ENCODE results near the gene EMC10. TPM values are rescaled to one million over a fixed set of nuclear protein-coding genes. Genes with fewer than 3 reads are reported as not detected.

EMC10 gene
- total RNA-seq, 1 experiment from 2014 or later, result 109 TPM

GRCh38 chr19:50516964-50517703 lies 40.8 kb downstream of the EMC10 start:
- no peak overlapping the region for H2BK12ac ChIP-seq (ENCODE audit: insufficient read length, low read depth, low read length)
- H3K23ac ChIP-seq (ENCODE audit: insufficient read length, low read depth, low read length), result no peak overlapping the region
- no peak overlapping the region for H2BK15ac ChIP-seq (ENCODE audit: low read depth, low read length)
- H3K27ac Mint-ChIP-seq, result no peak overlapping the region
- H3K23me2 ChIP-seq (ENCODE audit: insufficient read length, low read depth, low read length, poor library complexity, severe bottlenecking), result no peaks in the 10 kb centered on the region
- no peak overlapping the region for H3K9ac ChIP-seq (ENCODE audit: extremely low read depth, insufficient read length, low read length)
- H3K56ac ChIP-seq (ENCODE audit: insufficient read length, low read depth, low read length), result no peak overlapping the region
- no peaks in the 10 kb centered on the region for H4K20me1 ChIP-seq (ENCODE audit: control insufficient read depth, insufficient read depth, insufficient read length)
- H4K8ac ChIP-seq (replicated peaks; ENCODE audit: insufficient read length, low read depth, low read length), result no peak overlapping the region
- H3K4ac ChIP-seq (ENCODE audit: low read depth, low read length), result no peak overlapping the region
- H2AFZ ChIP-seq (ENCODE audit: low read length), result no peak overlapping the region
- H3T11ph ChIP-seq (ENCODE audit: low read length), result no peak overlapping the region
- no peak overlapping the region for H2BK5ac ChIP-seq (ENCODE audit: insufficient read length, low read length)
- no peak overlapping the region for H2AK5ac ChIP-seq (ENCODE audit: insufficient read length, low read length)
- H3K27me3 ChIP-seq (ENCODE audit: insufficient read depth, low read length), result 0 out of 2 replicates have a peak, but pooled peaks cover 3% of the 10 kb centered on the region
- no peak overlapping the region for H3K4me3 Mint-ChIP-seq
- no peak overlapping the region for H3K18ac ChIP-seq (ENCODE audit: insufficient read length, low read depth, low read length)
- H3K4me2 ChIP-seq (ENCODE audit: insufficient read depth, insufficient read length, low read length), result no peak overlapping the region
- H3K4me1 ChIP-seq (ENCODE audit: insufficient read depth, low read length), result no peaks in the 10 kb centered on the region
- no peaks in the 10 kb centered on the region for H3K79me1 ChIP-seq (ENCODE audit: insufficient read depth, low read depth, low read length, poor library complexity, severe bottlenecking)
- WGBS (ENCODE audit: extremely low coverage, insufficient read length, low lambda C conversion rate), result no CpG with 5 or more reads among the region's 53 CpGs
- no peaks in the 10 kb centered on the region for H3K9me3 ChIP-seq (ENCODE audit: control insufficient read depth, low read depth, low read length)
- no peaks in the 10 kb centered on the region for H3K79me2 ChIP-seq (ENCODE audit: insufficient read depth, low read length)
- peaks cover 0 to 15% of the 10 kb centered on the region in 2 experiments; a peak in 2 of 4 replicates for H3K4me1 Mint-ChIP-seq
- H3K14ac ChIP-seq (ENCODE audit: insufficient read depth, low read length), result no peak overlapping the region
- no peak overlapping the region for H3K27ac ChIP-seq (ENCODE audit: insufficient read length, low read depth, low read length)
- H2BK120ac ChIP-seq (ENCODE audit: low read depth, low read length, poor library complexity, severe bottlenecking), result no peak overlapping the region
- no peak for DNase-seq
- no peak overlapping the region for H4K5ac ChIP-seq (ENCODE audit: insufficient read length, low read depth, low read length)
- peaks cover 55% of the 10 kb centered on the region for H3K27me3 Mint-ChIP-seq (ENCODE audit: low read depth)
- H3K36me3 Mint-ChIP-seq (ENCODE audit: insufficient read depth in 1 of 3, low read depth in 3 of 3), result peaks cover 5 to 7% (median 5%) of the 10 kb centered on the region in 3 experiments; a peak in 4 of 7 replicates
- H2BK20ac ChIP-seq (ENCODE audit: low read depth, low read length, poor library complexity, severe bottlenecking), result no peak overlapping the region
- no peak for TF ChIP-seq CTCF (conservative IDR thresholded peaks at IDR 0.05)
- H4K91ac ChIP-seq (ENCODE audit: insufficient read length, low read depth, low read length), result no peak overlapping the region
- H3K9me3 Mint-ChIP-seq, result no peaks in the 10 kb centered on the region
